HCT116 (cell line): ENCODE data around the gene PLSCR5. TPM values are rescaled to one million over a fixed set of nuclear protein-coding genes. Genes with fewer than 3 reads are reported as not detected.

Experiments used
- ATAC-seq: fragments of 200-7000 bp; cut with Tn5 transposase; 2 replicates; pipeline ENCODE4 v1.9.1; 2020; ENCODE audit warnings: mild to moderate bottlenecking, moderate library complexity
- BruUV-seq: library from RNA; stranded (reverse); fragments of 400-500 nt; replicated peaks from 2 replicates; lab custom pipeline; 2021; lab: Mats Ljungman, UMichigan
- CTCF ChIA-PET: fragments of 300-600 bp; sonication (Branson Sonifier 250); formaldehyde crosslinking; loops from one replicate; lab custom pipeline; 2021; ENCODE audit warnings: antibody characterized with exemption; lab: Charles Lee
- POLR2A ChIA-PET: fragments of 300-600, 350-600 bp; sonication (Branson Sonifier 250); formaldehyde crosslinking; loops from one replicate; lab custom pipeline; 2021; ENCODE audit warnings: antibody characterized with exemption; lab: Charles Lee
- RAD21 ChIA-PET, 2 experiments: fragments of 300-600 bp; sonication (Branson Sonifier 250); formaldehyde crosslinking; loops; one replicate each; lab custom pipeline; 2023; ENCODE audit warnings: low total read pairs in 2 of 2; ENCODE audit not compliant: uncharacterized antibody in 2 of 2, unreplicated experiment in 2 of 2, low non-redundant PET in 1 of 2; lab: Charles Lee
- DNase-seq: peaks from one replicate; pipeline ENCODE4 v3.0.0-alpha.2; 2010; ENCODE audit warnings: low read depth, low spot score
- H2AFZ ChIP-seq: fragments of 200-600 bp; shearing (Covaris generic), sonication (generic); 2 replicates; pipeline ENCODE4 v1.6.1; 2017; ENCODE audit warnings: low read depth, mixed run types, mixed read lengths, antibody characterized with exemption, low read length; ENCODE audit not compliant: poor library complexity, severe bottlenecking
- H3K27ac ChIP-seq: 2 replicates; pipeline ENCODE4 v1.5.1; 2012; ENCODE audit warnings: low read depth, low read length
- H3K27me3 ChIP-seq: fragments of 200-600 bp; sonication (generic); 2 replicates; pipeline ENCODE4 v1.6.1; 2016; ENCODE audit warnings: mixed run types, low read length, mixed read lengths; ENCODE audit not compliant: insufficient read depth
- H3K36me3 ChIP-seq, 2 experiments: fragments of 200-500 bp in 1 of 2; fragments of 200-600 bp in 1 of 2; sonication (Bioruptor generic) in 1 of 2; sonication (generic) in 1 of 2; 2 replicates each; pipeline versions ENCODE4 v1.5.1 to v1.6.1; 2014 to 2016; ENCODE audit warnings: low read length in 2 of 2, inconsistent platforms in 1 of 2, mixed read lengths in 1 of 2, mixed run types in 1 of 2; ENCODE audit not compliant: insufficient read depth in 2 of 2, control insufficient read depth in 1 of 2
- H3K4me1 ChIP-seq, 2 experiments: fragments of 200-600 bp in 1 of 2; sonication (generic) in 1 of 2; 2 replicates each; pipeline versions ENCODE4 v1.5.1 to v1.6.1; 2012 to 2017; ENCODE audit warnings: low read length in 2 of 2, inconsistent platforms in 1 of 2, mild to moderate bottlenecking in 1 of 2, mixed read lengths in 1 of 2, mixed run types in 1 of 2, moderate library complexity in 1 of 2; ENCODE audit not compliant: insufficient read depth in 2 of 2, control insufficient read depth in 1 of 2
- H3K4me2 ChIP-seq: fragments of 200-600 bp; sonication (generic); 2 replicates; pipeline ENCODE4 v1.6.1; 2017; ENCODE audit warnings: mixed run types, low read length, mixed read lengths
- H3K4me3 ChIP-seq, 2 experiments: fragments of 200-600 bp in 1 of 2; sonication (generic) in 1 of 2; replicated peaks in 1 of 2; 2 replicates each; pipeline ENCODE4 v1.5.1; 2011 to 2016; ENCODE audit warnings: low read length in 2 of 2, control low read depth in 1 of 2, low read depth in 1 of 2, mild to moderate bottlenecking in 1 of 2, mixed read lengths in 1 of 2, mixed run types in 1 of 2
- H3K79me2 ChIP-seq: fragments of 200-600 bp; sonication (generic); 2 replicates; pipeline ENCODE4 v1.6.1; 2017; ENCODE audit warnings: mild to moderate bottlenecking, mixed run types, low read length, moderate library complexity, mixed read lengths; ENCODE audit not compliant: insufficient read depth
- H3K9ac ChIP-seq: fragments of 200-600 bp; sonication (generic); 2 replicates; pipeline ENCODE4 v1.6.1; 2016; ENCODE audit warnings: low read length, mixed read lengths
- H3K9me2 ChIP-seq: fragments of 200-600 bp; sonication (generic), shearing (Covaris generic); 2 replicates; pipeline ENCODE4 v1.6.1; 2017; ENCODE audit warnings: mixed run types, mild to moderate bottlenecking, moderate library complexity; ENCODE audit not compliant: insufficient read depth
- H3K9me3 ChIP-seq, 2 experiments: fragments of 200-500 bp in 1 of 2; fragments of 200-600 bp in 1 of 2; sonication (Bioruptor generic) in 1 of 2; sonication (generic) in 1 of 2; 2 replicates each; pipeline ENCODE4 v1.6.1; 2014 to 2017; ENCODE audit warnings: low read length in 2 of 2, mixed read lengths in 2 of 2, inconsistent platforms in 1 of 2, low read depth in 1 of 2, mild to moderate bottlenecking in 1 of 2, mixed run types in 1 of 2, moderate library complexity in 1 of 2; ENCODE audit not compliant: control insufficient read depth in 1 of 2, insufficient read depth in 1 of 2
- H4K20me1 ChIP-seq: fragments of 200-600 bp; sonication (generic), shearing (Covaris generic); 2 replicates; pipeline ENCODE4 v1.6.1; 2017; ENCODE audit warnings: mixed run types, mild to moderate bottlenecking, moderate library complexity; ENCODE audit not compliant: insufficient read depth
- ATF3 ChIP-seq: IDR thresholded peaks from 2 replicates; pipeline ENCODE4 v1.6.1; 2012
- CEBPB ChIP-seq: IDR thresholded peaks from 2 replicates; pipeline ENCODE4 v1.6.1; 2012; ENCODE audit warnings: low read depth
- EGR1 ChIP-seq: IDR thresholded peaks from 2 replicates; pipeline ENCODE4 v1.6.1; 2012; ENCODE audit warnings: low read depth
- EZH2 ChIP-seq: fragments of 200-600 bp; sonication (generic); IDR thresholded peaks from 2 replicates; pipeline ENCODE4 v1.6.1; 2017; ENCODE audit warnings: antibody characterized with exemption, mixed run types
- EZH2phosphoT487 ChIP-seq: fragments of 200-600 bp; IDR thresholded peaks from 2 replicates; pipeline ENCODE4 v1.6.1; 2018; ENCODE audit warnings: antibody characterized with exemption, borderline replicate concordance
- FOSL1 ChIP-seq: IDR thresholded peaks from 2 replicates; pipeline ENCODE4 v1.6.1; 2012; ENCODE audit warnings: low read depth
- JUND ChIP-seq: IDR thresholded peaks from 2 replicates; pipeline ENCODE4 v1.6.1; 2012
- MAX ChIP-seq: IDR thresholded peaks from 2 replicates; pipeline ENCODE4 v1.6.1; 2012
- POLR2A ChIP-seq: IDR thresholded peaks from 2 replicates; pipeline ENCODE4 v1.7.0; 2011; ENCODE audit warnings: borderline replicate concordance; ENCODE audit not compliant: insufficient read depth, insufficient read length; ENCODE audit errors: extremely low read depth
- RAD21 ChIP-seq: IDR thresholded peaks from 2 replicates; pipeline ENCODE4 v1.6.1; 2012; ENCODE audit warnings: low read depth, mild to moderate bottlenecking
- REST ChIP-seq: IDR thresholded peaks from 2 replicates; pipeline ENCODE4 v1.6.1; 2012; ENCODE audit warnings: low read depth
- SP1 ChIP-seq: IDR thresholded peaks from 2 replicates; pipeline ENCODE4 v1.6.1; 2012; ENCODE audit warnings: low read depth
- TCF7L2 ChIP-seq: IDR thresholded peaks from 2 replicates; pipeline ENCODE4 v1.7.0; 2011; ENCODE audit warnings: borderline replicate concordance, inconsistent platforms; ENCODE audit not compliant: insufficient read depth, insufficient read length; ENCODE audit errors: extremely low read depth
- ZNF274 ChIP-seq: fragments of 200-500 bp; sonication (Bioruptor generic); IDR thresholded peaks from 2 replicates; pipeline ENCODE4 v1.6.1; 2014; ENCODE audit warnings: mild to moderate bottlenecking, low read depth, low read length, inconsistent platforms
- intact Hi-C: fragments of 100-400 bp; cut with micrococcal nuclease; formaldehyde crosslinking; loops from 2 replicates; pipeline ENCODE4 v1.10.0; 2022
- total RNA-seq: library from RNA; stranded (reverse); gene quantifications from one replicate; pipeline ENCODE4 v1.2.1, GENCODE V29; 2021; ENCODE audit not compliant: unreplicated experiment

PLSCR5 gene
- total RNA-seq, 1 experiment from 2014 or later = not detected

DNA sequence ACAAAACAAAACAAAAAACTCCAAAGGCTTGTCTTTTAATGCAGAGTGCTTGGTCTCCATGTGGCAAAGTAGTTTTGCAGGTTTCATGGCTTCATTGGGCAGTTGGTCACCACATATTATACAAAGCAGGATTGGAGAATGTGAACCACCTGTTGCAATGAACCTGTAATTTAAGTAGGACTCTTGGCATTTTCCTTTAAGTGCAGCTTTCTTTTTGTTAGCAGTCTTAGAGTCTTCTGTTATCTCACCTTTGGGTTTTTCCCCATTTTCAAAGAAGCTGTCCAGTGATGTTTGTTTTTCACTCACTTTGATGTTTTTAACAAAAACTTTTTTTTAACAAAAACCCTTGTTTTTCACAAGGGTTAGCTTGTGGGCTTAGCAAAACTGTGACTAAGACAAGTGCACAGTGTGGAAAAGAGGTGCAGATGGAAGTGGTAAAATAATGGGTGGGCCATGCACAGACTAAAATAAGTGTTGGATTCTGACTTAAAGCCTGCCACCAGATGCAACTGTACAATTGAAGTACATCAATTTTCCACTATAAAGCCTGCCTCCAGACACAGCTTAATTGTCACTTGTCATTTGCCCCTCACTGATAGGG, 57.8 kb downstream of the PLSCR5 start:
- Histone ChIP-seq H3K9ac (no peak overlapping the region), H3K4me2 (no peak overlapping the region), H3K27ac (no peak overlapping the region), H4K20me1 (no peaks in the 10 kb centered on the region), H3K4me1 (peaks cover 0 to 40% of the 10 kb centered on the region in 2 experiments; a peak in 2 of 4 replicates), H2AFZ (no peak overlapping the region), H3K36me3 (no peaks in the 10 kb centered on the region), H3K4me3 (no peak overlapping the region), H3K27me3 (no peaks in the 10 kb centered on the region), H3K9me2 (no peaks in the 10 kb centered on the region), H3K79me2 (peaks cover 22% of the 10 kb centered on the region), H3K9me3 (no peaks in the 10 kb centered on the region)
- TF ChIP-seq RAD21 (no peak), ATF3 (no peak), EGR1 (no peak), CEBPB (no peak), SP1 (no peak), MAX (no peak), TCF7L2 (no peak), EZH2phosphoT487 (no peak), FOSL1 (no peak), POLR2A (no peak), ZNF274 (no peak), EZH2 (no peak), JUND (no peak), REST (no peak)
- RAD21 ChIA-PET = no interaction called here
- POLR2A ChIA-PET = no interaction called here
- intact Hi-C loops = no loop called here
- no TSS peak for BruUV-seq
- no peak for ATAC-seq
- CTCF ChIA-PET = interaction anchor here (0.8 kb wide), 1 partner anchor 1875 kb away, joined by 3 read pairs; no protein-coding TSS in a partner anchor
- no peak for DNase-seq
